GM19351 (cell line): ENCODE results near the gene MAGED1.

Source experiments
- ATAC-seq: cut with Tn5 transposase; IDR thresholded peaks from one replicate; pipeline ENCODE4 v1.9.1; 2021; ENCODE audit warnings: mild to moderate bottlenecking, moderate library complexity; ENCODE audit not compliant: unreplicated experiment

Gene MAGED1, protein sequence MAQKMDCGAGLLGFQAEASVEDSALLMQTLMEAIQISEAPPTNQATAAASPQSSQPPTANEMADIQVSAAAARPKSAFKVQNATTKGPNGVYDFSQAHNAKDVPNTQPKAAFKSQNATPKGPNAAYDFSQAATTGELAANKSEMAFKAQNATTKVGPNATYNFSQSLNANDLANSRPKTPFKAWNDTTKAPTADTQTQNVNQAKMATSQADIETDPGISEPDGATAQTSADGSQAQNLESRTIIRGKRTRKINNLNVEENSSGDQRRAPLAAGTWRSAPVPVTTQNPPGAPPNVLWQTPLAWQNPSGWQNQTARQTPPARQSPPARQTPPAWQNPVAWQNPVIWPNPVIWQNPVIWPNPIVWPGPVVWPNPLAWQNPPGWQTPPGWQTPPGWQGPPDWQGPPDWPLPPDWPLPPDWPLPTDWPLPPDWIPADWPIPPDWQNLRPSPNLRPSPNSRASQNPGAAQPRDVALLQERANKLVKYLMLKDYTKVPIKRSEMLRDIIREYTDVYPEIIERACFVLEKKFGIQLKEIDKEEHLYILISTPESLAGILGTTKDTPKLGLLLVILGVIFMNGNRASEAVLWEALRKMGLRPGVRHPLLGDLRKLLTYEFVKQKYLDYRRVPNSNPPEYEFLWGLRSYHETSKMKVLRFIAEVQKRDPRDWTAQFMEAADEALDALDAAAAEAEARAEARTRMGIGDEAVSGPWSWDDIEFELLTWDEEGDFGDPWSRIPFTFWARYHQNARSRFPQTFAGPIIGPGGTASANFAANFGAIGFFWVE

DNA sequence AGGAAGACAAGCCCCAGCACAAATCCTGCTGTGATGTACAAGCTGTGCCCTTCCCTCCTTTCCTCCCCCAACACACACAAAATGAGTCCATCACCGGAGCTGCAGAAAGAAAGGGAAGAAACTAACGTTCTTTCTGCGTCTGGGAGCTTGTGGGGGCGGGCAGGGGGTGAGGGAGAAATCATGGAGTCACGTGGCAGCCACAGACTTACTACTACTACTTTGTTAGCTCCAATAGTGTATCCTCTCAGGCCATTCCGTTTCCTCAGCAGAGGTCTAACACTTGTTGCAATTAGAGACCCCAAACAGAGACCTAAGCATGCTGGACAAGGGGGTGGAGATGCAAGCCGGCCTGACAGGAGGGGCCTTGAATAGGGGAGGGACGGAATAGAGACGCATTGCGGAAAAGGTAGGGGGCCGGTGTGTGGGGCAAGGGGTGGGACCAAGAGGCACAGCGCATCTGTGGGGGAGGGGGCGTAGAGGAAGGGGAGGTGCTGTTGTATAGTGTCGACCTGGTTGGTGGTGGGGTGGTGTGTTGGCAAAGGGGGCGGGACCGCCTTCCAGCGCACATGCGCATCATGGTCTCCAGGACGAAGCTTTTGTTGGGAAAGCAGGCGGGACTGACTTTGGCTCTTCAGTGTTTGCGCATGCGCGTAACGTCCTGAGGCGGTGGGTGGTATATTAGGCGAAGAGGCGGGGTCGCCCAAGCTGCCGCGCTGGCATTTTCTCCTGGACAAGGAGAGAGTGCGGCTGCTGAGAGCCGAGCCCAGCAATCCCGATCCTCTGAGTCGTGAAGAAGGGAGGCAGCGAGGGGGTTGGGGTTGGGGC, at the start of gene MAGED1:
Gene MAGED1, plus strand, starts transcription at position 703 of the 825 bp plus-strand sequence. CDS start 682 bp downstream, outside the sequence.
- ATAC-seq: peak; percentile 75

- no peak for ATAC-seq
These were observed 46.0 kb upstream of the MAGED1 start for GRCh38 chrX:51847463-51847862.

- peak; percentile 68 for ATAC-seq
These were observed 41.8 kb upstream of the MAGED1 start for GRCh38 chrX:51851507-51852085.

DNA sequence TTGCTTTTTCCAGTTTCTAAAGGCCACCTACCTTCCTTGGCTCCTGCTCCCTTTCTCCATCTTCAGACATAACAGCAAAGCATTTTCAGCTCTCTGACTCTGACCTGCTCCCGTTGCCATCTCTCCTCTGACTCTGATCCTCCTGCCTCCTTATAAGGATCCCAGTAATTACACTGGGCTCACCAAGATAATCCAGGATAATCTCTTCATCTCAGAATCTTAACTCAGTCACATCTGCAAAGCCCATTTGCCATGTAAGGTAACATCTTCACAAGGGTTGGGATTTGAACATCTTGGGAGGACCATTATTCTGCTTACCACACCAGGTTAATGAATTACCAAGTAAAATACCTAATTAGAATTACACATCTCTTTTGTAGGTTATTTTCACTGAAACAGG, 41.3 kb upstream of the MAGED1 start:
- ATAC-seq: no peak

DNA sequence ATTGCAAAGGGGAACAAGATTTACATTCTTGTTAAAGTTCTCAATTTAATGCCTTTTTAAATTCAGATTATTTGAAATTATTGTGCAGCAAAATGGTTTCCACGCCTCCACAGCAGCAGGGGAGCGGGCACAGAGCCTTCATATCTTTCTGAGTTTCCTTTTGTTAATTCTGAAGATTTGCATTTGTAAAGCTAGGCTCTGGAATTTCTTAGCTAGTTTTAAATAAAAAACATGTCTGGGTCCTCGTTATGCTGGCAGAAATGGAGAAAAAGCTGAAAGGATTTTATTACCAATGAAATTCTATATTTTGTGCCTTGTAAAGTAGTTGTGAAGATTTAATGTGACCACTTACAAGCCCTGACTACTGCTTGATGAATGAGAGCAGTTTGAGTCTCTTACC, 40.8 kb upstream of the MAGED1 start:
- ATAC-seq: no peak

DNA sequence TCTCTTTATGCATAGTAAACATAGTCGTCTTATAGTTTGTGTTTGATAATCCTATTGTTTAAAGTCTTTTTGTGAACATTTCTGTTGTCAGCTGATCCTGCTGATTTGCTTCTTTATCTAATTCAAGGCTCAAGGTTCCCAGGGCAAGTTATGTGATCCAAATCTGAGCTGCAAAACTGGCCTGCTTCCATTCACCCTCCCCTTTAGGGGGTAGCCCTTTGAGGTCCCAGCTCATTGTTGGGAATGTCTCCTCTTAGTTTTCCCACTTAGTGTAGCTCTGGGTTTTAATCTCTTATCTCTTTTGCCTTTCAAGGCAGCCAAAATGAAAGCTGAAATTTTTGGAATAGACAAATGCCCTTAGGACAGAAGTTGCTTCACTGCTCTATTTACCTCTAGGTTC, 40.2 kb upstream of the MAGED1 start:
- ATAC-seq: no peak

DNA sequence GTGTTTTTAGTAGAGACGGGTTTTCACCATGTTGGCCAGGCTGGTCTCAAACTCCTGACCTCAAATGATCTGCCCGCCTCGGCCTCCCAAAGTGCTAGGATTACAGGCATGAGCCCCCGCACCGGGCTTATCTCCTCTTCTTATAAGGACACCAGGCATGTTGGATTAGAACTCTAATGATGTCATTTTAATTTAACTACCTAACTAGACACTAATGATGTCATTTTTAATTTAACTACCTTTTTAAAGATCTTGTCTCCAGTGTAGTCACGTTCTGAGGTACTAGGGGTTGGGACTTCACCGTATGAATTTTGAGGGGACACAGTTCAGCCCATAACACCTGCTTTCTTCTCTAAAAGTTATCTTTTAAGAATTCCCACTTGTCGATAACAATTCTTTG, 37.7 kb upstream of the MAGED1 start:
- no peak for ATAC-seq

- no peak for ATAC-seq
These were observed 36.2 kb upstream of the MAGED1 start for GRCh38 chrX:51857159-51857733.

DNA sequence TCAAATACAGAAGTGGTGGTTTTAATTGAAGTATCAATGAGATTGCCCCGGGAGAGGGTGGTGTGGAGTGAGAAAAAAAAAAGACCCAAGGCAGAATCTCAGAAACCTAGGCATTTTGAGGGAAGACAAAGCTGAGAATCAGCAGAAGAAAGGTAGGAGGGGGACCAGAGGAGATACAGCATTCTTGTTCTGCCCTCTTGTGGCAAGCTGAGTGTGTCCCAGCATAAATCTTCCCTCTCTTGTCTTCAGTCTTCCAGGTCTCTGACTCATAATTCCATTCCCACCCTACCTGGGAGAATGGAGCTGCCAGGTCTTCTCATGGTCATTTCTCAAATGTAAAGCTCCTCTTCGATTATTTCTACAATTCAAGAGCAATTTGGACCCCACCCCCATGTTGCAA, 32.7 kb upstream of the MAGED1 start:
- ATAC-seq: no peak

- ATAC-seq: peak; percentile 82
These were observed 30.5 kb upstream of the MAGED1 start for GRCh38 chrX:51862920-51863319.

- no peak for ATAC-seq
These were observed 27.2 kb upstream of the MAGED1 start for GRCh38 chrX:51866210-51866609.

GRCh38 chrX:51867626-51868025, 25.8 kb upstream of the MAGED1 start:
- no peak for ATAC-seq

DNA sequence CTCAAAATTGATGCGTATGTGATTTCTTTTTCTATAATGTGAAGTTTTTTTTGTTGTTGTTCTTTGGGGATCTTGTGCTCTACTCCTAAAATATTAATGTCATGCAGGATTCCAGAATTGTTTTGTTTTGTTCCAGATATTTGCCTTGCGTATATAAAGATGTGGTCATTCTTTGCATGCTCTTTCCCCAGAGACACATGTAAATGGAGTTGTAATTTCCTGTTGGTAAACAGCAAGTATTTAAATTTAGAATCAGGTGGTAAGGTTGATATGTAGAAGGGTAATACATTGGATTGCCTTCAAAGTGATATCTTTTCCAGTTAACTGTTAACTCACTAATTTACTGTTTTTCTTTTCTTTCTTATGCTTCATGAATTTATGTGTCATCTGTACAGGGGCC, 23.1 kb upstream of the MAGED1 start:
- ATAC-seq: no peak

- ATAC-seq: no peak
These were observed 19.3 kb upstream of the MAGED1 start for GRCh38 chrX:51874123-51874522.

GRCh38 chrX:51876441-51876840, 17.0 kb upstream of the MAGED1 start:
- no peak for ATAC-seq

- ATAC-seq: no peak
These were observed 15.4 kb upstream of the MAGED1 start for GRCh38 chrX:51878056-51878455.

- ATAC-seq: no peak
These were observed 3.6 kb upstream of the MAGED1 start for GRCh38 chrX:51889851-51890250.

DNA sequence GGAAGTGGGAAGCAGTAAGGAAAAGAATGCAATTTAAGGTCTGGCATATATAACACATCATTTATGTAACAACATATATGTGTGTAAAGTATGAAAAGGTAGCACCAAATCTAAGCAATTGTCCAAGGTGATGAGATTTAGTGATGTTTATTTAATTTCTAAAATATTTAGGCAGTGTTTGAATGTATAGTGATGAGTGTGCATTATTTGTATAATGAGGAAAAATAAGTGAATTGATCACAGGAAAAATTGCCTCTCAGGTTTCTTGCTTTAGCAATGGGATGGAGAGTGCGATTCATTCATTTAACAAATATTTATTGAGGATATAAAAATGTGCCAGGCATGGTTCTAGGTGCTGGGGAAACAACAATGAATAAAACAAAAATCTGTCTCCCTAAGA, 2.2 kb upstream of the MAGED1 start:
- ATAC-seq: no peak

DNA sequence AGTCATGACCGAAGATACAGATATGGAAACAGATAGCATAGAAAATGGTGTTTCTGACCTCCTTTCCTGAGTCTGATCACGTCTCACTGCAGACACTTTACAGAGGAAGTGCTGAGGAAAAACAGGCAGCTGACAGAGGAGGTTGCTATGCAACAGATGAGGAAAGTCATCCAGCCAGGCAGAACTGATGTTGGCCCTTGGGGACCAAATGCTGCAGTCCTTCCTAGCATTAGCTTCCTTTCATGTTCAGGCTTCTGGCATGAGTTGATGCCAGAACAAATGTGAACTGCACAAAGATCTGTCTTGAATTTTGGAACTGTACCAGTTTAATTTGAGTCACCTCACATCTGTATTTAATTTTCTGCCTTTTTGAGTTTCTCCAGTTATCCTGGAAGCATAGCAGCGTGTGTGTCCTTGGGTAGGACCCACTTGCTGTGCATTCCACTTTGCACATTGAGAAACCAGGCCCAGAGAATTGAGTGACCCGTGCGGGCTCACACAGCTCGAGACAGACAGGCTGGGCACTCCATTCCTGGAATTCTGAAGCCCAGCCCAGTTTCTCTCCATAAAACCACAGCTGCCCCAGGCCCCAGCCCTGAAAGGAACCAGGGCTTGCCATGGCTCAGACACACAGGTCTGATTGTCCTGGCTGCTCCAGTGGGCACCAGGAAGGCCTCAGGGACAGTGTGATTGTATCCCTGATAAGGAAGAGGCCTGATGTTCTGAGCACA, 1.4 kb upstream of the MAGED1 start:
- ATAC-seq: no peak
